ENCODE results near the gene RPTOR. TPM values are rescaled to one million over a fixed set of nuclear protein-coding genes. Genes with fewer than 3 reads are reported as not detected.

Gene RPTOR
- total and polyA plus RNA-seq, 2 donors, result 8.1 to 10.3 TPM

Other genes with a start within 250 kb of the RPTOR start
- 8.3 TPM for gene ENDOV, start 129.7 kb upstream of the RPTOR start, total RNA-seq
- gene ENDOV, start 129.7 kb upstream of the RPTOR start, polyA plus RNA-seq, result 20.7 TPM
- gene NPTX1, start 68.2 kb upstream of the RPTOR start, total RNA-seq, result 8.3 TPM
- gene NPTX1, start 68.2 kb upstream of the RPTOR start, polyA plus RNA-seq, result 1.0 TPM

Data from thymus (tissue), 2 donors.